GM12878 (cell line): ENCODE data around the gene GNGT2. TPM values are rescaled to one million over a fixed set of nuclear protein-coding genes. Genes with fewer than 3 reads are reported as not detected.

ENCODE experiments used
- ATAC-seq: fragments of 200-7000 bp; cut with Tn5 transposase; 3 replicates; pipeline ENCODE4 v1.9.1; 2020; ENCODE audit warnings: mild to moderate bottlenecking, moderate library complexity
- BruUV-seq: library from RNA; stranded (reverse); fragments of 400-500 nt; replicated peaks from 2 replicates; lab custom pipeline; 2021; lab: Mats Ljungman, UMichigan
- CTCF ChIA-PET: fragments of 300-600 bp; sonication (Branson Sonifier 250); formaldehyde crosslinking; extraction: SDS; loops from one replicate; lab custom pipeline; 2021; ENCODE audit warnings: inconsistent platforms; lab: Yijun Ruan, JAX
- POLR2A ChIA-PET: fragments of 350-600 bp; formaldehyde crosslinking; extraction: SDS; loops from one replicate; lab custom pipeline; 2021; ENCODE audit warnings: inconsistent platforms; lab: Charles Lee
- RAD21 ChIA-PET: fragments of 300-600 bp; sonication (Branson Sonifier 250); formaldehyde crosslinking; loops from one replicate; lab custom pipeline; 2023; ENCODE audit warnings: antibody characterized with exemption; ENCODE audit not compliant: unreplicated experiment; lab: Charles Lee
- SMC1A ChIA-PET: fragments of 300-600 bp; sonication (Branson Sonifier 250); formaldehyde crosslinking; loops from one replicate; lab custom pipeline; 2023; ENCODE audit not compliant: unreplicated experiment, uncharacterized antibody; lab: Charles Lee
- DNase-seq: peaks from one replicate; pipeline ENCODE4 v3.0.0-alpha.2; 2011; ENCODE audit warnings: low read depth, low spot score
- FAIRE-seq: peaks from 3 replicates; lab custom pipeline; 2011; peaks lifted over from hg19 to GRCh38; lab: Jason Lieb, UNC
- H2AFZ ChIP-seq: 2 replicates; pipeline ENCODE4 v1.6.0; 2011; ENCODE audit warnings: low read depth, low read length, control low read depth; ENCODE audit not compliant: control insufficient read depth
- H3K27ac ChIP-seq: 2 replicates; pipeline ENCODE4 v1.5.1; 2011; ENCODE audit warnings: control low read depth; ENCODE audit not compliant: control insufficient read depth, insufficient read depth
- H3K27me3 ChIP-seq, 2 experiments: replicated peaks in 1 of 2; 2 replicates each; pipeline versions ENCODE4 v1.6.0 to v1.6.1; 2011; ENCODE audit warnings: low read length in 1 of 2; ENCODE audit not compliant: control insufficient read depth in 2 of 2, insufficient read depth in 2 of 2
- H3K36me3 ChIP-seq, 2 experiments: 2 replicates each; pipeline ENCODE4 v1.5.1; 2011; ENCODE audit warnings: low read length in 1 of 2; ENCODE audit not compliant: control insufficient read depth in 2 of 2, insufficient read depth in 2 of 2
- H3K4me1 ChIP-seq: 2 replicates; pipeline ENCODE4 v1.6.1; 2011; ENCODE audit warnings: mild to moderate bottlenecking, low read length, moderate library complexity, mixed read lengths; ENCODE audit not compliant: control insufficient read depth, insufficient read depth
- H3K4me2 ChIP-seq: 2 replicates; pipeline ENCODE4 v1.6.0; 2011; ENCODE audit warnings: control low read depth; ENCODE audit not compliant: control insufficient read depth, insufficient read depth
- H3K4me3 ChIP-seq: fragments of 200-600 bp; sonication (generic); 2 replicates; pipeline ENCODE4 v1.5.1; 2016
- H3K79me2 ChIP-seq: 2 replicates; pipeline ENCODE4 v1.6.0; 2011; ENCODE audit warnings: low read length; ENCODE audit not compliant: control insufficient read depth, insufficient read depth
- H3K9ac ChIP-seq: 2 replicates; pipeline ENCODE4 v1.8.0; 2011; ENCODE audit warnings: low read length, control low read depth, mixed read lengths; ENCODE audit not compliant: control insufficient read depth, insufficient read depth
- H3K9me3 ChIP-seq: replicated peaks from 3 replicates; pipeline ENCODE4 v1.5.1; 2011; ENCODE audit warnings: mild to moderate bottlenecking, low read length; ENCODE audit not compliant: control insufficient read depth, insufficient read depth
- H4K20me1 ChIP-seq: 2 replicates; pipeline ENCODE4 v1.6.0; 2011; ENCODE audit not compliant: control insufficient read depth, insufficient read depth
- BRCA1 ChIP-seq: IDR thresholded peaks from 2 replicates; pipeline ENCODE4 v1.6.1; 2011; ENCODE audit warnings: low read depth, low read length, improper control_type of control experiment
- DPF2 ChIP-seq: fragments of 450-650 bp; IDR thresholded peaks from 2 replicates; pipeline ENCODE4 v1.6.1; 2017; ENCODE audit warnings: mild to moderate bottlenecking
- HDGF ChIP-seq: fragments of 450-650 bp; IDR thresholded peaks from 2 replicates; pipeline ENCODE4 v1.6.1; 2016; ENCODE audit warnings: antibody characterized with exemption
- PAX5 ChIP-seq: IDR thresholded peaks from 2 replicates; pipeline ENCODE4 v1.6.1; 2011; ENCODE audit warnings: low read depth, low read length, borderline replicate concordance
- RAD21 ChIP-seq: IDR thresholded peaks from 2 replicates; pipeline ENCODE4 v1.6.1; 2011; ENCODE audit warnings: mild to moderate bottlenecking, low read depth, low read length, moderate library complexity; ENCODE audit not compliant: insufficient read depth
- RUNX3 ChIP-seq: IDR thresholded peaks from 2 replicates; pipeline ENCODE4 v1.6.1; 2012; ENCODE audit warnings: low read length, inconsistent platforms
- TCF12 ChIP-seq: IDR thresholded peaks from 2 replicates; pipeline ENCODE4 v1.6.1; 2011; ENCODE audit warnings: low read depth, mild to moderate bottlenecking, low read length
- WGBS: methylation state at CpG from one replicate; pipeline ENCODE4 v1.1.6; 2016; ENCODE audit warnings: low lambda C conversion rate; ENCODE audit not compliant: insufficient replicate concordance, insufficient coverage; ENCODE audit errors: missing lambda C conversion rate; 5-methylcytosine and 5-hydroxymethylcytosine counted together
- in situ Hi-C: fragments of 300-500 bp; cut with MboI; formaldehyde crosslinking; loops from 9 replicates; pipeline ENCODE4 v1.14.3; 2018; ENCODE audit warnings: mixed read lengths
- intact Hi-C: fragments of 100-400 bp; cut with micrococcal nuclease; formaldehyde crosslinking; loops from one replicate; pipeline ENCODE4 v1.14.2; 2022; ENCODE audit not compliant: unreplicated experiment
- polyA plus RNA-seq, 11 experiments: library from polyadenylated mRNA; depleted of rRNA in 4 of 11; unstranded in 6 of 11; stranded (reverse) in 5 of 11; fragments of >200 nt; fragmentation: Nextera tagmentation in 4 of 11; fragmentation: Illumina TruSeq in 1 of 11; extraction: Ambion mirVana in 4 of 11; extraction: Trizol in 1 of 11; gene quantifications; 1 replicate in 1 of 11; 2 replicates in 10 of 11; pipeline versions ENCODE4 v1.2.1 to v1.2.3, GENCODE V29; 2011 to 2016; ENCODE audit warnings: inconsistent platforms in 2 of 11, missing spikeins in 2 of 11, low read depth in 1 of 11
- total RNA-seq, 4 experiments: library from RNA; depleted of rRNA in 3 of 4; stranded (reverse); fragments of >200 nt in 3 of 4; fragmentation: Illumina TruSeq in 1 of 4; extraction: Trizol in 1 of 4; gene quantifications; 2 replicates each; pipeline versions ENCODE4 v1.2.1 to v1.2.3, GENCODE V29; 2013 to 2021
- TF ChIP-seq, protein P1 (sequence below): fragments of 450-650 bp; IDR thresholded peaks from 2 replicates; pipeline ENCODE4 v1.6.1; 2017; ENCODE audit warnings: mild to moderate bottlenecking, low read depth, inconsistent platforms; ENCODE audit not compliant: poor library complexity, severe bottlenecking
- TF ChIP-seq, protein P2 (sequence below), 3 experiments: IDR thresholded peaks in 2 of 3; conservative IDR thresholded peaks in 1 of 3; 2 replicates each; pipeline ENCODE4 v1.5.1; 2011; ENCODE audit warnings: low read depth in 3 of 3, low read length in 3 of 3, mild to moderate bottlenecking in 3 of 3, control low read depth in 2 of 3, moderate library complexity in 2 of 3, inconsistent platforms in 1 of 3, mixed read lengths in 1 of 3; ENCODE audit not compliant: control insufficient read depth in 2 of 3, insufficient read depth in 1 of 3; ENCODE audit errors: extremely low read depth in 1 of 3
- TF ChIP-seq, protein P3 (sequence below): fragments of 450-650 bp; IDR thresholded peaks from 2 replicates; pipeline ENCODE4 v1.6.1; 2017; ENCODE audit warnings: low read depth, mild to moderate bottlenecking, moderate library complexity
- TF ChIP-seq, protein P4 (sequence below): fragments of 450-650 bp; IDR thresholded peaks from 2 replicates; pipeline ENCODE4 v1.6.1; 2016; ENCODE audit warnings: mild to moderate bottlenecking
- TF ChIP-seq, protein P5 (sequence below): fragments of 450-650 bp; IDR thresholded peaks from 2 replicates; pipeline ENCODE4 v1.6.1; 2017; ENCODE audit warnings: borderline replicate concordance

GNGT2 gene
- total and polyA plus RNA-seq, 10 of the 15 experiments (the other 5 are each of a cell fraction or from before 2014, with no cell fraction given) = 15.3 to 60.4 (median 32.0) TPM

DNA sequence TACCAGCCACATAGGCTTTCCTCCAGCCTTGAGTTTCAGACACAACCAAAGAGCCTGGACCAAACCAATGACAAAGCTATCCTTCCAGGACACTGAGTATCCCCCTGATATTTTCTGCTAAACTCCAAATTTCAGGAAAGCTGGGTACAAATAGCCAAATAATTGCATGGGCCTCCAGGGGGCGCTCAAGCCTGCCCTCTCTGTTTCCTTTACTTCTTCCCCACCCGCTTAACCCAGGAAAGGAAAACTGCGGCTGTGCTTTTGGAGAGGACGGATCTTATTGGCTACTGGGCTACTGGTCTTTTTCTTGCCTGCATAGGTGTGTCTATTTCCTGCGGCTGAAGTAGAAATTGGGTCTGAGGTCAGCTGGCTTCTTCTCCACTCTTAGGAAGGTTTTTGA, 30.1 kb downstream of the GNGT2 start:
- no peaks in the 10 kb centered on the region for H3K27me3 ChIP-seq
- H3K9ac ChIP-seq = no peak overlapping the region
- ChIA-PET SMC1A (interaction anchor here (1.0 to 6.4 kb wide), 12 partner anchors 10 to 188 kb away, joined by 4 to 118 read pairs (median 10); partner anchors contain the start of genes ABI3, GNGT2 and PHOSPHO1), POLR2A (interaction anchor here (0.6 to 1.7 kb wide), 5 partner anchors 14 to 48 kb away, joined by 3 to 7 read pairs (median 4); no protein-coding TSS in a partner anchor), RAD21 (interaction anchor here (0.7 to 5.9 kb wide), 14 partner anchors 9 to 544 kb away, joined by 3 to 72 read pairs (median 5); no protein-coding TSS in a partner anchor), CTCF (interaction anchor here (0.6 to 7.4 kb wide), 23 partner anchors 9 to 296 kb away, joined by 3 to 178 read pairs (median 5); partner anchors contain the start of gene PHOSPHO1)
- no peak overlapping the region for H3K27ac ChIP-seq
- ATAC-seq (peak; percentile 78), FAIRE-seq (peak; percentile 68), DNase-seq (peak; percentile 28)
- no peak overlapping the region; the same call in 1 of the 2 replicates for H2AFZ ChIP-seq
- WGBS = 10% methylated on average over 5 of the region's 5 CpGs
- intact Hi-C loops (loop anchor here (1.0 kb wide), 1 partner anchor 47 kb away; no protein-coding TSS in a partner anchor), in situ Hi-C loops (no loop called here)
- no peak overlapping the region for H3K4me2 ChIP-seq
- H3K9me3 ChIP-seq = peaks cover 26% of the 10 kb centered on the region; the same call in 2 of the 3 replicates
- H3K36me3 ChIP-seq = no peaks in the 10 kb centered on the region
- no peaks in the 10 kb centered on the region for H3K4me1 ChIP-seq
- no TSS peak for BruUV-seq
- H4K20me1 ChIP-seq = no peaks in the 10 kb centered on the region
- no peak overlapping the region for H3K4me3 ChIP-seq
- H3K79me2 ChIP-seq = no peaks in the 10 kb centered on the region
- TF ChIP-seq BRCA1 (no peak), RUNX3 (peak; percentile 25; the same call in 1 of the 2 replicates), DPF2 (no peak), PAX5 (no peak), TCF12 (0 out of 2 replicates have a peak, but pooled peaks have one; percentile 7), RAD21 (peak; percentile 91), HDGF (no peak)
- TF ChIP-seq, protein P1, sequence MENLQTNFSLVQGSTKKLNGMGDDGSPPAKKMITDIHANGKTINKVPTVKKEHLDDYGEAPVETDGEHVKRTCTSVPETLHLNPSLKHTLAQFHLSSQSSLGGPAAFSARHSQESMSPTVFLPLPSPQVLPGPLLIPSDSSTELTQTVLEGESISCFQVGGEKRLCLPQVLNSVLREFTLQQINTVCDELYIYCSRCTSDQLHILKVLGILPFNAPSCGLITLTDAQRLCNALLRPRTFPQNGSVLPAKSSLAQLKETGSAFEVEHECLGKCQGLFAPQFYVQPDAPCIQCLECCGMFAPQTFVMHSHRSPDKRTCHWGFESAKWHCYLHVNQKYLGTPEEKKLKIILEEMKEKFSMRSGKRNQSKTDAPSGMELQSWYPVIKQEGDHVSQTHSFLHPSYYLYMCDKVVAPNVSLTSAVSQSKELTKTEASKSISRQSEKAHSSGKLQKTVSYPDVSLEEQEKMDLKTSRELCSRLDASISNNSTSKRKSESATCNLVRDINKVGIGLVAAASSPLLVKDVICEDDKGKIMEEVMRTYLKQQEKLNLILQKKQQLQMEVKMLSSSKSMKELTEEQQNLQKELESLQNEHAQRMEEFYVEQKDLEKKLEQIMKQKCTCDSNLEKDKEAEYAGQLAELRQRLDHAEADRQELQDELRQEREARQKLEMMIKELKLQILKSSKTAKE = no peak
- TF ChIP-seq, protein P2, sequence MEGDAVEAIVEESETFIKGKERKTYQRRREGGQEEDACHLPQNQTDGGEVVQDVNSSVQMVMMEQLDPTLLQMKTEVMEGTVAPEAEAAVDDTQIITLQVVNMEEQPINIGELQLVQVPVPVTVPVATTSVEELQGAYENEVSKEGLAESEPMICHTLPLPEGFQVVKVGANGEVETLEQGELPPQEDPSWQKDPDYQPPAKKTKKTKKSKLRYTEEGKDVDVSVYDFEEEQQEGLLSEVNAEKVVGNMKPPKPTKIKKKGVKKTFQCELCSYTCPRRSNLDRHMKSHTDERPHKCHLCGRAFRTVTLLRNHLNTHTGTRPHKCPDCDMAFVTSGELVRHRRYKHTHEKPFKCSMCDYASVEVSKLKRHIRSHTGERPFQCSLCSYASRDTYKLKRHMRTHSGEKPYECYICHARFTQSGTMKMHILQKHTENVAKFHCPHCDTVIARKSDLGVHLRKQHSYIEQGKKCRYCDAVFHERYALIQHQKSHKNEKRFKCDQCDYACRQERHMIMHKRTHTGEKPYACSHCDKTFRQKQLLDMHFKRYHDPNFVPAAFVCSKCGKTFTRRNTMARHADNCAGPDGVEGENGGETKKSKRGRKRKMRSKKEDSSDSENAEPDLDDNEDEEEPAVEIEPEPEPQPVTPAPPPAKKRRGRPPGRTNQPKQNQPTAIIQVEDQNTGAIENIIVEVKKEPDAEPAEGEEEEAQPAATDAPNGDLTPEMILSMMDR (IDR thresholded peaks at IDR 0.05 in 2 of 3, conservative IDR thresholded peaks at IDR 0.05 in 1 of 3; ENCODE audit: control insufficient read depth in 2 of 3, extremely low read depth in 1 of 3, insufficient read depth in 1 of 3, low read depth in 3 of 3, low read length in 3 of 3) = peak; percentile 81 to 88 (median 88)
- TF ChIP-seq, protein P3, sequence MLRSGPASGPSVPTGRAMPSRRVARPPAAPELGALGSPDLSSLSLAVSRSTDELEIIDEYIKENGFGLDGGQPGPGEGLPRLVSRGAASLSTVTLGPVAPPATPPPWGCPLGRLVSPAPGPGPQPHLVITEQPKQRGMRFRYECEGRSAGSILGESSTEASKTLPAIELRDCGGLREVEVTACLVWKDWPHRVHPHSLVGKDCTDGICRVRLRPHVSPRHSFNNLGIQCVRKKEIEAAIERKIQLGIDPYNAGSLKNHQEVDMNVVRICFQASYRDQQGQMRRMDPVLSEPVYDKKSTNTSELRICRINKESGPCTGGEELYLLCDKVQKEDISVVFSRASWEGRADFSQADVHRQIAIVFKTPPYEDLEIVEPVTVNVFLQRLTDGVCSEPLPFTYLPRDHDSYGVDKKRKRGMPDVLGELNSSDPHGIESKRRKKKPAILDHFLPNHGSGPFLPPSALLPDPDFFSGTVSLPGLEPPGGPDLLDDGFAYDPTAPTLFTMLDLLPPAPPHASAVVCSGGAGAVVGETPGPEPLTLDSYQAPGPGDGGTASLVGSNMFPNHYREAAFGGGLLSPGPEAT = 0 out of 2 replicates have a peak, but pooled peaks have one; percentile 19
- TF ChIP-seq, protein P4, sequence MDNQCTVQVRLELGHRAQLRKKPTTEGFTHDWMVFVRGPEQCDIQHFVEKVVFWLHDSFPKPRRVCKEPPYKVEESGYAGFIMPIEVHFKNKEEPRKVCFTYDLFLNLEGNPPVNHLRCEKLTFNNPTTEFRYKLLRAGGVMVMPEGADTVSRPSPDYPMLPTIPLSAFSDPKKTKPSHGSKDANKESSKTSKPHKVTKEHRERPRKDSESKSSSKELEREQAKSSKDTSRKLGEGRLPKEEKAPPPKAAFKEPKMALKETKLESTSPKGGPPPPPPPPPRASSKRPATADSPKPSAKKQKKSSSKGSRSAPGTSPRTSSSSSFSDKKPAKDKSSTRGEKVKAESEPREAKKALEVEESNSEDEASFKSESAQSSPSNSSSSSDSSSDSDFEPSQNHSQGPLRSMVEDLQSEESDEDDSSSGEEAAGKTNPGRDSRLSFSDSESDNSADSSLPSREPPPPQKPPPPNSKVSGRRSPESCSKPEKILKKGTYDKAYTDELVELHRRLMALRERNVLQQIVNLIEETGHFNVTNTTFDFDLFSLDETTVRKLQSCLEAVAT = 0 out of 2 replicates have a peak, but pooled peaks have one; percentile 34
- TF ChIP-seq, protein P5, sequence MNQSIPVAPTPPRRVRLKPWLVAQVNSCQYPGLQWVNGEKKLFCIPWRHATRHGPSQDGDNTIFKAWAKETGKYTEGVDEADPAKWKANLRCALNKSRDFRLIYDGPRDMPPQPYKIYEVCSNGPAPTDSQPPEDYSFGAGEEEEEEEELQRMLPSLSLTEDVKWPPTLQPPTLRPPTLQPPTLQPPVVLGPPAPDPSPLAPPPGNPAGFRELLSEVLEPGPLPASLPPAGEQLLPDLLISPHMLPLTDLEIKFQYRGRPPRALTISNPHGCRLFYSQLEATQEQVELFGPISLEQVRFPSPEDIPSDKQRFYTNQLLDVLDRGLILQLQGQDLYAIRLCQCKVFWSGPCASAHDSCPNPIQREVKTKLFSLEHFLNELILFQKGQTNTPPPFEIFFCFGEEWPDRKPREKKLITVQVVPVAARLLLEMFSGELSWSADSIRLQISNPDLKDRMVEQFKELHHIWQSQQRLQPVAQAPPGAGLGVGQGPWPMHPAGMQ = no peak
